ENCODE measurements around the gene PLXDC2. TPM values are rescaled to one million over a fixed set of nuclear protein-coding genes. Genes with fewer than 3 reads are reported as not detected.
A peak's percentile ranks its signal among the peaks of the same experiment; 100 is the strongest.

Gene PLXDC2
- total RNA-seq, 1 donor from 2014 or later, result 1.3 TPM

DNA sequence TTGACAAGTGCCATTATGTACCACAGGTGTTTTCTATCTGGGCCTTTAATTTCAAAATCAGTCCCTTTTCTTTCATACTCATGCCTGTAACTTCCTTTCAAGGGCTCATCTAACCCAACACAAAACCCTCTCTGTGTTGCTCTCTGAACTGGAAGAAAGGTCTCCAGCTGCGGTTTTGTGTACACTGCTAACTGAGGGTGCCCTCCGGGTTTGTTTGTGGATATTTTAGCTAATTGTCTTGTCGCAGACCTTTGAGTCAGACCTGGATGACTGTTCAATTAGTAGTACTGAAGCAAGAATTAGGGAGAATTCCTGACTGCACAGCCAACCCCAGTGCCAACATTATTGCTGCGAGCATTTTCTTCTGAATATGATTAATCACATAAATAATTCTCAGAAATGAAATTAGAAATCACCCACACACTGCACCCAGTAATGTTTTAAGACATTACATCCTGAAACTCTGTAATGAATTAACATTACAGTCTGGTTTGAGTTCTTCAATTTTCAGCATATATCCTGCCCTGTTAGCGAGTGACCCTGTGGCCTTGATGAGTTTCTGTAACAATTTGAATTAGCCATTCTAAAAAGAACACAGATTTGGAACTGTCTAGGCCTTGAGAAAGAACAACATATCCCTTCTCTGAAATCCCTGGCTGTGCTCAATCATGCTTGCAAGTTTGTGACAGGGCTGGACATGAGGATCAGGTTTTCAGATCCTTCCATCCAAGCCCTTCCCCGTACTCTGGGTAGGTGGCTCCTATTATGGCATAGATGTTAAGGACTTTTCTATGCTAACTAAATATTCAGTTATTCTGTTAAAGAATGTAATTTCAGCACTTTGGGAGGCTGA, 460.1 kb downstream of the PLXDC2 start:
- peak; percentile 62 for DNase-seq (ENCODE audit: low read depth)
- no peak overlapping the region for H3K4me3 ChIP-seq (ENCODE audit: low read depth, low read length)
- no peak for TF ChIP-seq CTCF (IDR thresholded peaks at IDR 0.05; ENCODE audit: insufficient read depth, low read length, severe bottlenecking)
- FAIRE-seq, result no peak
- no peaks in the 10 kb centered on the region for H3K36me3 ChIP-seq (ENCODE audit: control insufficient read depth, insufficient read depth, low read length)
- no peaks in the 10 kb centered on the region for H3K27me3 ChIP-seq (ENCODE audit: control insufficient read depth, insufficient read depth, low read length)

DNA sequence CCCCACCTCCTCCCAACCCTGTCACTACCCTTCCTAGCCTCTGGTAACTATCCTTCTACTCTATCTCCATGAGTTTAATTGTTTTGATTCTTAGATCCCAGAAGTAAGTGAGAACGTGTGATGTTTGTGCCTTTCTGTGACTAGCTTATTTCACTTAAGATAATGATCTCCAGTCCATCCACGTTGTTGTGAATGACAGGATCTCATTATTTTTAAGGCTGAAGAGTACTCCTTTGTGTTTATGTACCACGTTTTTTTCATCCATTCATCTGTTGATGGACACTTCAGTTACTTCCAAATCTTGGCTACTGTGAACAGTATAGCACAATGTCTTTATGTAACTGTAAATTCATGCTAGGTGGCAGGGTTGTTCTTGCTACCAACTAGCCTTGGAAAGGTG, 461.6 kb downstream of the PLXDC2 start:
- H3K36me3 ChIP-seq (ENCODE audit: control insufficient read depth, insufficient read depth, low read length), result no peaks in the 10 kb centered on the region
- TF ChIP-seq CTCF (IDR thresholded peaks at IDR 0.05; ENCODE audit: insufficient read depth, low read length, severe bottlenecking), result no peak
- H3K27me3 ChIP-seq (ENCODE audit: control insufficient read depth, insufficient read depth, low read length), result no peaks in the 10 kb centered on the region
- DNase-seq (ENCODE audit: low read depth), result no peak
- FAIRE-seq, result no peak
- no peak overlapping the region for H3K4me3 ChIP-seq (ENCODE audit: low read depth, low read length)

- FAIRE-seq, result no peak
- TF ChIP-seq CTCF (IDR thresholded peaks at IDR 0.05; ENCODE audit: insufficient read depth, low read length, severe bottlenecking), result no peak
Measured at GRCh38 chr10:20281579-20281978, 465.3 kb downstream of the PLXDC2 start.

GRCh38 chr10:20287586-20287985, 471.4 kb downstream of the PLXDC2 start:
- no peaks in the 10 kb centered on the region for H3K36me3 ChIP-seq (ENCODE audit: control insufficient read depth, insufficient read depth, low read length)
- DNase-seq (ENCODE audit: low read depth) (no peak), FAIRE-seq (no peak)
- TF ChIP-seq CTCF (IDR thresholded peaks at IDR 0.05; ENCODE audit: insufficient read depth, low read length, severe bottlenecking), result no peak
- H3K27me3 ChIP-seq (ENCODE audit: control insufficient read depth, insufficient read depth, low read length), result no peaks in the 10 kb centered on the region
- no peak overlapping the region for H3K4me3 ChIP-seq (ENCODE audit: low read depth, low read length)

More at GRCh38 chr10:20281579-20281978, 465.3 kb downstream of the PLXDC2 start:
- Histone ChIP-seq H3K4me3 (ENCODE audit: low read depth, low read length) (no peak overlapping the region), H3K27me3 (ENCODE audit: control insufficient read depth, insufficient read depth, low read length) (no peaks in the 10 kb centered on the region), H3K36me3 (ENCODE audit: control insufficient read depth, insufficient read depth, low read length) (no peaks in the 10 kb centered on the region)
- peak; percentile 4 for DNase-seq (ENCODE audit: low read depth)

- Histone ChIP-seq H3K27me3 (ENCODE audit: control insufficient read depth, insufficient read depth, low read length) (no peaks in the 10 kb centered on the region), H3K4me3 (ENCODE audit: low read depth, low read length) (no peak overlapping the region), H3K36me3 (ENCODE audit: control insufficient read depth, insufficient read depth, low read length) (no peaks in the 10 kb centered on the region)
- TF ChIP-seq CTCF (IDR thresholded peaks at IDR 0.05; ENCODE audit: insufficient read depth, low read length, severe bottlenecking), result no peak
- DNase-seq (ENCODE audit: low read depth) (no peak), FAIRE-seq (no peak)
Measured at GRCh38 chr10:20288060-20288459, 471.8 kb downstream of the PLXDC2 start.
